SK-N-SH treated with all-trans-retinoic acid at 6 μM for 48 hours (cell line): Measurements from ENCODE around the gene FBXO31.

Experiments used
- CREB5 ChIP-seq: fragments of 250-450 bp; sonication (Bioruptor Pico); IDR thresholded peaks from 2 replicates; pipeline ENCODE4 v1.5.1; 2020; ENCODE audit warnings: low read depth, mild to moderate bottlenecking, moderate library complexity
- TCF4 ChIP-seq: fragments of 250-450 bp; sonication (Bioruptor Pico); IDR thresholded peaks from 2 replicates; pipeline ENCODE4 v1.8.0; 2021; ENCODE audit warnings: mild to moderate bottlenecking, moderate library complexity, borderline replicate concordance
- ZNF70 ChIP-seq: fragments of 450-650 bp; formaldehyde crosslinking; IDR thresholded peaks from 2 replicates; pipeline ENCODE4 v1.5.0; 2020; ENCODE audit warnings: mild to moderate bottlenecking, moderate library complexity

- TF ChIP-seq TCF4 (CRISPR knock-in tag) (no peak), ZNF70 (CRISPR knock-in tag) (no peak), CREB5 (CRISPR knock-in tag) (no peak)
Observed at GRCh38 chr16:87308826-87309225, 74.8 kb downstream of the FBXO31 start.
